ENCODE measurements around the gene MDH2. TPM values are rescaled to one million over a fixed set of nuclear protein-coding genes. Genes with fewer than 3 reads are reported as not detected.
"Not testable (repeated sequence)": the region's sequence is repeated elsewhere in the genome, so short reads cannot be mapped to it uniquely, and the experiment has no call there.

Gene MDH2
- polyA plus RNA-seq, 6 donors from 2014 or later, result 128 to 211 (median 147) TPM

DNA sequence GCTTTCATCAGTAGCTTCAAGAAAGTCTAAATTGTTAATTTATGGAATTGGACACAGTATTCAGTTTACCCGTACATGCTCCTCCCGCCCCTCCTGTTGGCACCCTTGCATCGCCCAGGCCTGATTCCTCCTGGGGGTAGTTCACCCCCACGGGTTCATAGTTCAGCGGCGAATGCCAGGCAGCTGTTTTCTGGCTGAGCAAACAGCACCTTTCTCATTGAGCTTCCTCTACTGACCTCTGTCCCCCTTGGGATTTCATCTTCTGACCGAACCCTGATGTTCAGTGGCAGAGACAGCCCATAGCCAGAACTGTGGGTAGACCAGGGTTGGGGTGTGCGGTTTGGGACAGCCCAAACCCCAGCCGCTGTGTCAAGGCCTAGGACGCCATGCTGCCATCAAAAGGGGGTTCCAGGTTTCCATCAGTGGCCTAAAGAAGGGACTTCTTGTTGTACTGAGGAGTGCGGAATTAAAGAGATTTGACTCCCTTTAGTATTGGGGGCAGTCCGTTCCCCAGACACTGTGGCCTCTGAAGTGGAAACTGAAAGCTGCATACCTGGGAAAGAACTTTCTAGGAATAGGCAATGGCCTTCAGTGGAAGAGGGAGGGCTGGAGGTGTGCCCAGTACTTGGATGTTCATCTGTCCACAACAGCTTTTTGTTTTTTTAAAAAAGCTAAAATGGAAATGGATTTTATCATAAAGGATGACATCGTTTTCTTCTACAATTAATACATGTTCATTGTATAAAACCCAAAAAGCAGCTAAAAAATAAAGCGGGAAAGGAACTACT lies 19.0 kb downstream of the MDH2 start:
- peaks cover 0 to 12% (median 4%) of the 10 kb centered on the region in 3 donors for H3K4me1 Mint-ChIP-seq
- H3K4me3 Mint-ChIP-seq, result no peak overlapping the region
- DNase-seq (no peak), ATAC-seq (ENCODE audit: low read depth in 2 of 2) (no peak)
- H3K9me3 Mint-ChIP-seq, result peaks cover 0 to 3% (median 0%) of the 10 kb centered on the region in 7 donors
- peaks cover 26 to 30% of the 10 kb centered on the region in 2 donors for H3K36me3 Mint-ChIP-seq
- no peaks in the 10 kb centered on the region for H3K27me3 Mint-ChIP-seq
- H3K27ac Mint-ChIP-seq, result no peak overlapping the region

DNA sequence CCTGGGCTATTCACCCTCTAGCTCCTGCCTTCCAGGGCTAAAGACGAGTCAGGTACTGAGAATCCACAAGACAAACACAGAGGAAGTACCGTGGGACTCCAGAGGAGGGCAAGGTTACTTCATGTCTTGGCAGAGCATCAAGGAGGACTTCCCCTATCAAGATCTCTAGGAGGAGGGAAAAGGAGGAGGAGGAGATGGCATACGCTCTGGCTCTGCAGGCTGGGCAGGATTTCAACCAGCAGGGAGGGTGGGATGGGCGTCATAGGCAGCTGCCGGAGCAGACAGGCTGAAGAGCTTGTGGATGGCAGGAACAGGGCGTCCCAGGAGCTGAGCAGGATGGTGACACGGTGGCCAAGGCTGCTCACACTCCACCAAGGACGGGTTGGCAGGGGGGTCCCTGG lies 21.3 kb downstream of the MDH2 start:
- Mint-ChIP-seq H3K9me3 (peaks cover 0 to 3% (median 0%) of the 10 kb centered on the region in 7 donors), H3K27me3 (no peaks in the 10 kb centered on the region), H3K36me3 (peaks cover 13 to 24% of the 10 kb centered on the region in 2 donors), H3K4me3 (no peak overlapping the region), H3K27ac (no peak overlapping the region), H3K4me1 (peaks cover 0 to 12% (median 4%) of the 10 kb centered on the region in 3 donors)
- DNase-seq (no peak), ATAC-seq (ENCODE audit: low read depth in 2 of 2) (no peak)

DNA sequence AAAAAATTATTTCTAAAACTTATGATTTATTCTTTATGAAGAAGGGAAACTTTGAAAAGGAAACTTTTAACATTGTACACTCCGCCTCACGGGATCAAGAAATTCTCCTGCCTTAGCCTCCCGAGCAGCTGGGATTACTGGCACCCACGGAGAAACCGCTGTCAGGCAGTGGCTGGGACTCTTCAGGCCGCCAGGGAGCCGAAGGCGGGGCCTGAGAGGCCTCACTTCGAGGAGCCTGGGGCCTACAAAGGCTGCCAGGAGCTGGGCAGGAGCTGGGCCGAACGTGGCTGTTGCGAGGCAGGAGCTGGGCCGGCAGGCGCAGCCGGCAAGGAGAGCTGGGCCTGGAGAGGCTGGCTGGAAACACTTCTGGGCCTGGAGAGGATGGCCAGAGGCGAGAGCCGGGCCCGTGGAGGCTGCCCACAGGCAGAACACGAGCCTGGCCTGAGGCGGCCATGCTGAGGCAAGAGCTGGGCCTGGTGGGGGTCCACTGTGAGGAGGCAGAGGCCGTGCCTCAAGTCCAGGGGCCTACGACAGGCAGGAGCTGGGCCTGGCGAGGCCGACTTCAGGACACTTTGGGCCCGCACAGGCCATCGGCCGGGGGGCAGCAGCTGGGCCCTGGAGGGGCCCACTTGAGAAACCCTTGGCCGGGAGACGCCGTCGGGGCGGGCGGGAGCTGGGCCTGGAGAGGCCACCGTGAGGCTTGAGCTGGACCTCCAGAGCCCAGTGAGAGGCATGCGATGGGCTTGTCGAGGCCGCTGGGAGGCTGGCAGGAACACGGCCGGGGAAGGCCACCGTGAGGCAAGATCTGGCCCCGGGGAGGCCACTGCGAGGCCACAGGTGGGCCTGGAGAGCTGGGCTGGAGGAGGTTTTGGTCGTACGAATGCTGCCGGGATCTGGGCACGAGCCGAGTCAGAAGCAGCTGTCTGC lies 23.7 kb downstream of the MDH2 start:
- Mint-ChIP-seq H3K4me1 (peaks cover 0 to 12% (median 4%) of the 10 kb centered on the region in 3 donors), H3K9me3 (peaks cover 0 to 13% (median 7%) of the 10 kb centered on the region in 7 donors), H3K27ac (no peak overlapping the region), H3K27me3 (no peaks in the 10 kb centered on the region), H3K4me3 (no peak overlapping the region), H3K36me3 (peaks cover 0 to 9% of the 10 kb centered on the region in 2 donors)
- DNase-seq (no peak), ATAC-seq (ENCODE audit: low read depth in 2 of 2) (no peak)

DNA sequence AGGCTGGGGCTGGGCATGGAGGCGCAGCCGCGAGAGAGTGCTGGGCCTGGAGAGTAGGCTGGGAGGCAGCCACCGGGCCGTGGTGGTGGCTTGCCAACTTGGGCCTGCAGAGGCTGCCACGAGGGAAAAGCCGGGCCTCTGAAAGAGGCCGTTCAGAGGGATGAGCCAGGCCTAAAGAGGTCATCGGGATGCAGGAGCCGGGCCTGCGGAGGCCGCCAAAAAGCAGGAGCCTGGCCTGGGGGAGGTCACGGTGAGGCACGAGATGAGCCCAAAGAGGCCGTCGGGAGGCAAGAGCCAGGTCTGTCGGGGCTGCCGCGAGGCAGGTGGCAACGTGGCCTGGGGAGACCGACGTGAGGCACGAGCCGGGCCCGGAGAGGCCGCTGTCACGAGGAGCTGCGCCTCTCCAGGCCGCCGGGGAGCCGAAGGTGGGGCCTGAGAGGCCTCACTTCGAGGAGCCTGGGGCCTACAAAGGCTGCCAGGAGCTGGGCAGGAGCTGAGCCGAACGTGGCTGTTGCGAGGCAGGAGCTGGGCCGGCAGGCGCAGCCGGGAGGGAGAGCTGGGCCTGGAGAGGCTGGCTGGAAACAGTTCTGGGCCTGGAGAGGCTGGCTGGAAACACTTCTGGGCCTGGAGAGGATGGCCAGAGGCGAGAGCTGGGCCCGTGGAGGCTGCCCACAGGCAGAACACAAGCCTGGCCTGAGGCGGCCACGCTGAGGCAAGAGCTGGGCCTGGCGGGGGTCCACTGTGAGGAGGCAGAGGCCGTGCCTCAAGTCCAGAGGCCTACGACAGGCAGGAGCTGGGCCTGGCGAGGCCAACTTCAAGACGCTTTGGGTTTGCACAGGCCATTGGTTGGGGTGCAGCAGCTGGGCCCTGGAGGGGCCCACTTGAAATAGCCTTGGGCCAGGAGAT lies 24.6 kb downstream of the MDH2 start:
- H3K9me3 Mint-ChIP-seq, result peaks cover 0 to 13% (median 7%) of the 10 kb centered on the region in 7 donors
- H3K27ac Mint-ChIP-seq, result no peak overlapping the region
- peaks cover 0 to 12% (median 4%) of the 10 kb centered on the region in 3 donors for H3K4me1 Mint-ChIP-seq
- no peak for ATAC-seq (ENCODE audit: low read depth in 2 of 2)
- H3K27me3 Mint-ChIP-seq, result no peaks in the 10 kb centered on the region
- H3K4me3 Mint-ChIP-seq, result no peak overlapping the region
- DNase-seq, result no peak
- peaks cover 0 to 3% of the 10 kb centered on the region in 2 donors for H3K36me3 Mint-ChIP-seq

DNA sequence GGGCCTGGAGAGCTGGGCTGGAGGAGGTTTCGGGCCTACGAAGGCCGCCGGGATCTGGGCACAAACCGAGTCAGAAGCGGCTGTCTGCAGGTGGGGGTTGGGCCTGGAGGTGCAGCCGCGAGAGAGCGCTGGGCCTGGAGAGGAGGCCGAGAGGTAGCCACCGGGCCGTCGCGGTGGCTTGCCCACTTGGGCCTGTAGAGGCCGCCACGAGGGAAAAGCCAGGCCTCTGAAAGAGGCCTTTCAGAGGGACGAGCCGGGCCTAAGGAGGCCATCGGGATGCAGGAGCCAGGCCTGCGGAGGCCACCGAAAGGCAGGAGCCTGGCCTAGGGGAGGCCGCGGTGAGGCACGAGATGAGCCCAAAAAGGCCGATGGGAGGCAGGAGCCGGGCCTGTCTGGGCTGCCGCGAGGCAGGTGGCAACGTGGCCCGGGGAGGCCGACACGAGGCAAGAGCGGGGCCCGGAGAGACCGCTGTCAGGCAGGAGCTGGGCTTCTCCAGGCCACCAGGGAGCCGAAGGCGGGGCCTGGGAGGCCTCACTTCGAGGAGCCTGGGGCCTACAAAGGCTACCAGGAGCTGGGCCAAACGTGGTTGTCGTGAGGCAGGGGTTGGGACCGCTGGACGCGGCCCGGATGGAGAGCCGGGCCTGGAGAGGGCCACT lies 25.6 kb downstream of the MDH2 start:
- no peaks in the 10 kb centered on the region for H3K36me3 Mint-ChIP-seq
- no peaks in the 10 kb centered on the region for H3K27me3 Mint-ChIP-seq
- H3K4me1 Mint-ChIP-seq, result peaks cover 0 to 12% (median 4%) of the 10 kb centered on the region in 3 donors
- DNase-seq, result no peak
- H3K9me3 Mint-ChIP-seq, result peaks cover 0 to 13% (median 7%) of the 10 kb centered on the region in 7 donors
- H3K27ac Mint-ChIP-seq, result no peak overlapping the region
- ATAC-seq (ENCODE audit: low read depth in 2 of 2), result no peak
- H3K4me3 Mint-ChIP-seq, result no peak overlapping the region

DNA sequence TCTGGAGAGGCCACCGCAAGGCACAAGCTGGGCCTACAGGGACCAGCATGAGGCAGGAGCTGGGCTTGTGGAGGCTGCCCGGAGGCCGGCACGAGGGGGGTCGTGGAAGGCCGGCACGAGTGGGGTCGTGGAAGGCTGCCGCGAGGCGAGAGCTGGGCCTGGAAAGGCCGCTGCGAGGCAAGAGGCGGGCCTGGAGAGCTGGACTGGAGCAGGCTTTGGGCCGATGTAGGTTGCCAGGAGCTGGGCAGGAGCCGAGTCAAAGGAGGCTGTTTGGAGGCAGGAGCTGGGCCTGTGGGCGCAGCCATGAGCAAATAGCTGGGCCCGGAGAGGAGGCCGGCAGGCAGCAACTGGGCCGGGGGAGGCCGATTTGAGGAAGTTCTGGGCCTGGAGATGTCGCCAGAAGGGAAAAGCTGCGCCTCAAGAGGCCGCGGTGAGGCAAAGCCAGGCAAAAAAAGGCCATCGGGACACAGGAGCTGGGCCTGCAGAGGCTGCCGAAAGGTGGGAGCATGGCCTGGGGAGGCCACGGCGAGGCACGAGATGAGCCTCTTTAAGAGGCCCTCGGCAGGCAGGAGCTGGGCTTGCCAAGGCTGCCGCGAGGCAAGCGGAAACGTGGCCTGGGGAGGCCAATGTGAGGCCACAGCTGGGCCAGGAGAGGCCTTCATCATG lies 26.5 kb downstream of the MDH2 start:
- Mint-ChIP-seq H3K4me1 (peaks cover 0 to 12% (median 4%) of the 10 kb centered on the region in 3 donors), H3K4me3 (no peak overlapping the region), H3K27ac (peak overlapping the region in 1 of 6 donors; percentile 80), H3K36me3 (no peaks in the 10 kb centered on the region), H3K27me3 (no peaks in the 10 kb centered on the region), H3K9me3 (peaks cover 0 to 13% (median 7%) of the 10 kb centered on the region in 7 donors)
- ATAC-seq (ENCODE audit: low read depth in 2 of 2) (no peak), DNase-seq (no peak)

DNA sequence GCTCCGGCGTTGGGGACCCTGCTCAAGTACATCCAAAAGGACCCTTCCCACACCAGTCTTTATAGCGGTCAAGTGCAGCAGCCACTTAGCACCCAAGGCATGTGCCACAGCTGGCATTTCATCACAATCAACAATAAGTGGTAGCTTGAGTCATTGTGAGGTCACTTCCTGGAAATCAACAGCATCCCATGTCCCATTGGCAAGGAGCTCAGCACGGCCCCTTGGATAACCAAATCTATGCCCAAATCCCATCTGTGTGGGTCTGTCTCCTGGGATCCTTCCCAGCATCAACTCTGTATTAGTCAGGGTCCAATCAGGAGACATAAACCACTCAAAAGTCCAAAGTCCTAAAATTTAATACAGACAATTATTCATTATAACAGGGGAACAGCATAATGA lies 27.1 kb downstream of the MDH2 start:
- Mint-ChIP-seq H3K4me3 (no peak overlapping the region), H3K27me3 (peaks cover 0 to 3% (median 2%) of the 10 kb centered on the region in 3 donors)
- no peak for ATAC-seq (ENCODE audit: low read depth in 2 of 2)

DNA sequence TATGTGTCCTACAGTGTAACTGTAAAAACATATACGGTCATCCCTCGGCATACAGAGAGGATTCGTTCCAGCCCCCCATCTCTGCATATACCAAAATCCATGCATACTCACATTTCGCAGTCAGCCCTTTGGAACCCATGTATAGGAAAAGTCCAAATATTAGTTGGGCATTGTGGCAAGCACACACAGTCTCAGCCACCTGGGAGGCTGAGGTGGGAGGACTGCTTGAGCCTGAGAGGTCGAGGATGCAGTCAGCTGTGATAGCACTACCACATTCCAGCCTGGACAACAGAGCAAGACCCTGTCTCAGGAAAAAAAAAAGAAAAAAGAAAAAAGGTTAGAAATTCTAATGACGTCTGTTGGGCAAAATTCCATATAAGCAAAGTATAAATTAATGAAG lies 29.1 kb downstream of the MDH2 start:
- no peaks in the 10 kb centered on the region for H3K36me3 Mint-ChIP-seq
- no peak overlapping the region for H3K4me3 Mint-ChIP-seq
- H3K9me3 Mint-ChIP-seq, result peaks cover 0 to 12% (median 7%) of the 10 kb centered on the region in 7 donors
- H3K27me3 Mint-ChIP-seq, result peaks cover 6 to 13% (median 10%) of the 10 kb centered on the region in 3 donors
- peak overlapping the region in 1 of 6 donors; percentile 54 for H3K27ac Mint-ChIP-seq
- DNase-seq (no peak), ATAC-seq (ENCODE audit: low read depth in 2 of 2) (no peak)
- no peaks in the 10 kb centered on the region for H3K4me1 Mint-ChIP-seq

More for the DNA sequence above, 27.1 kb downstream of the MDH2 start:
- H3K36me3 Mint-ChIP-seq, result no peaks in the 10 kb centered on the region
- no peak overlapping the region for H3K27ac Mint-ChIP-seq
- peaks cover 0 to 8% (median 4%) of the 10 kb centered on the region in 3 donors for H3K4me1 Mint-ChIP-seq
- no peak for DNase-seq
- H3K9me3 Mint-ChIP-seq, result peaks cover 0 to 13% (median 7%) of the 10 kb centered on the region in 7 donors

DNA sequence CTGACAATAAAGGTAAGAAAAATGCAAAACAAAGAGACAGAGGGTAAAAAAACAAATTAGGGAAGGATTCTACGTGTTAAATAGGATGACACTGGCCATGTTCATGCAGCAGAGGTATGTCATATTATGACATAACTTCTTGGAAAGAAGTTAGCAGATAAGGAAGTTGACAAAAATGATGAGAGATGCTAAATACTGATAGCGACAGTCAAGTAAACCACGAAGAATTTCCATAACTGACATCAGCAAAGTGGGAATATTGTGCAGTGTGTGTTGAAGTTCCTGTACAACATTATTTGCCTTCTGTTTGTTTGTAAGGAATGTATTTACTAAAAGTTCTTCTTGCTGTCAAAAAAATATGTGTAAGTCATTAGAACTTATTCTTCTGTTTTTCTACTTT lies 29.5 kb downstream of the MDH2 start:
- no peak overlapping the region for H3K27ac Mint-ChIP-seq
- DNase-seq (no peak), ATAC-seq (ENCODE audit: low read depth in 2 of 2) (no peak)
- H3K4me3 Mint-ChIP-seq, result no peak overlapping the region
- H3K4me1 Mint-ChIP-seq, result no peaks in the 10 kb centered on the region
- H3K27me3 Mint-ChIP-seq, result peaks cover 6 to 13% (median 10%) of the 10 kb centered on the region in 3 donors
- H3K9me3 Mint-ChIP-seq, result peaks cover 0 to 12% (median 7%) of the 10 kb centered on the region in 7 donors
- H3K36me3 Mint-ChIP-seq, result no peaks in the 10 kb centered on the region

DNA sequence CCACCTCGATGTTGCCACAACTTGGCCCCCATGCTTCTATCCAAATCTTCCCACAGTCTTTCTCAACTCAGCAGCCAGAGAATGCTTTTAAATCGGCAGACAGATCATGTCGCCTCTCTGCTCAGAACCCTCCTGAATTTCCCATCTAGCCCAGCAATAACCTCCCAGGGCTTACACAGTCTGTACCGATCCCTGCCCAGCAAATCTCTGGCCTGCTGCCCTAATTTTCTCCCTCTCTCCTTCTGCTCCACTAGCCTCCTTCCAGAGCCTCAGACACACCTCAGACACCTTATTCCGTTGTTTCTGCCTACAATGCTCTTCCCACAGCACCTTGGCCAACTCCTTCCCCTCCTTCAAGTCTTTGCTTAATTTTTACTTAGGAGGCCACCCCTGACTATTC lies 32.3 kb downstream of the MDH2 start:
- DNase-seq (no peak), ATAC-seq (ENCODE audit: low read depth in 2 of 2) (no peak)
- no peak overlapping the region for H3K27ac Mint-ChIP-seq
- peaks cover 0 to 8% (median 3%) of the 10 kb centered on the region in 7 donors for H3K9me3 Mint-ChIP-seq
- no peaks in the 10 kb centered on the region for H3K36me3 Mint-ChIP-seq
- no peaks in the 10 kb centered on the region for H3K4me1 Mint-ChIP-seq
- H3K4me3 Mint-ChIP-seq, result no peak overlapping the region
- H3K27me3 Mint-ChIP-seq, result peaks cover 6 to 18% (median 13%) of the 10 kb centered on the region in 3 donors

DNA sequence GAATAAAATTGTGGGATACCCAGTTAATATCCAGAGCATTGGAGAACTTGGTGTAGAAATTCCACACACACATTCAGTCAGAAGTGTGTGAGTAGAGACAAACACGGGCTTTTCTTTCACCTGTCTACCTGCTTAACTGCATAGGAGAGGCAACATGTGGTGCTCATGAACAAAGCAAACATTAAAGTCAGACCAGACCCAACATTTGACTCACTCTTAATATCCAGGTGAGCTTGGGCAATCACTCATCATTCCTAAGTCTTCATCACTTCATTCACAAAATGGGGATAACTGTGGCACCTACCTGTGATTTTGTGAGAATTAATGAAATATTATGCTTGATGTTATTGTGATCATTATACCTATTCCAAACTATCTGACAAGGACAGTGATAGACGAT lies 36.2 kb downstream of the MDH2 start:
- peaks cover 6 to 20% (median 18%) of the 10 kb centered on the region in 3 donors for H3K27me3 Mint-ChIP-seq
- not testable (repeated sequence) for H3K4me3 Mint-ChIP-seq; ATAC-seq (ENCODE audit: low read depth in 2 of 2); H3K9me3 Mint-ChIP-seq; H3K4me1 Mint-ChIP-seq; DNase-seq; H3K36me3 Mint-ChIP-seq; H3K27ac Mint-ChIP-seq

DNA sequence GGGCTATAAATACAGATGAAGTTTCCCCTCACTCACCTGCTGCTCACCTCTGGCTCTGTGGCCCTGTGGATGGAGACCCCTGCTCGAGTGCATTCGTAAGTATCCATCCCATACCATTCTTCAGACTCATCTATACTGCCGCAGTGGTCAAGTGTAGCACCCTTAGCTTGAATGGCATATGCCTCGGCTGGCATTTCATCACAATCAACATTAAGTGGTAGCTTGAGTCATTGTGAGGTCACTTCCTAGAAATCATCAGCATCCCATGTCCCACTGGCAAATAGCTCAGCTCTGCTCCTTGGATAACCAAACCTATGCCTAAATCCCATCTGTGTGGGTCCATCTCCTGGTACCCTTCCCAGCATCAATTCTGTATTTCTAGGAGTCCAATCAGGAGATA lies 38.2 kb downstream of the MDH2 start:
- no peak overlapping the region for H3K4me3 Mint-ChIP-seq

More for the DNA sequence above, 38.2 kb downstream of the MDH2 start:
- H3K36me3 Mint-ChIP-seq, result no peaks in the 10 kb centered on the region
- no peaks in the 10 kb centered on the region for H3K4me1 Mint-ChIP-seq
- no peak overlapping the region for H3K27ac Mint-ChIP-seq
- peaks cover 5 to 17% (median 8%) of the 10 kb centered on the region in 3 donors for H3K27me3 Mint-ChIP-seq
- ATAC-seq (ENCODE audit: low read depth in 2 of 2) (no peak), DNase-seq (no peak)
- no peaks in the 10 kb centered on the region for H3K9me3 Mint-ChIP-seq

Data from naive B cell (primary cell).